CD4-positive, alpha-beta T cell (primary cell): ENCODE results near the gene MAST4. TPM values are rescaled to one million over a fixed set of nuclear protein-coding genes. Genes with fewer than 3 reads are reported as not detected.

ENCODE experiments used
- ATAC-seq: fragments of 200-7000 bp; cut with Tn5 transposase; one replicate; pipeline ENCODE4 v1.10.0; 2022; ENCODE audit warnings: mild to moderate bottlenecking; ENCODE audit not compliant: poor library complexity
- CTCF ChIA-PET: fragments of 350-600 bp; sonication (Branson Sonifier 250); formaldehyde crosslinking; loops from one replicate; lab custom pipeline; 2021; ENCODE audit warnings: antibody characterized with exemption, inconsistent platforms; lab: Charles Lee
- POLR2A ChIA-PET: fragments of 350-600 bp; sonication (Branson Sonifier 250); formaldehyde crosslinking; loops from one replicate; lab custom pipeline; 2021; ENCODE audit warnings: antibody characterized with exemption, inconsistent platforms; lab: Charles Lee
- DNase-seq, 14 experiments: peaks; one replicate each; pipeline ENCODE4 v3.0.0-alpha.2; 2013 to 2020; ENCODE audit warnings: mixed read lengths in 2 of 14
- H3K27ac ChIP-seq, 2 donors: one replicate each; pipeline versions ENCODE4 v1.5.1 to v1.7.0; 2013; ENCODE audit warnings: low read length in 2 of 2, low read depth in 1 of 2, mild to moderate bottlenecking in 1 of 2
- H3K27me3 ChIP-seq, 2 experiments: 1 replicate in 1 of 2; 2 replicates in 1 of 2; pipeline versions ENCODE4 v1.6.1 to v1.7.0; 2013; ENCODE audit warnings: low read length in 2 of 2, control low read depth in 1 of 2, mild to moderate bottlenecking in 1 of 2, moderate library complexity in 1 of 2; ENCODE audit not compliant: insufficient read depth in 2 of 2, control insufficient read depth in 1 of 2
- H3K36me3 ChIP-seq: one replicate; pipeline ENCODE4 v1.6.1; 2013; ENCODE audit warnings: low read length, control low read depth; ENCODE audit not compliant: insufficient read depth
- H3K4me1 ChIP-seq: one replicate; pipeline ENCODE4 v1.6.1; 2013; ENCODE audit warnings: low read length, control low read depth; ENCODE audit not compliant: insufficient read depth
- H3K4me3 ChIP-seq: one replicate; pipeline ENCODE4 v1.5.1; 2013; ENCODE audit warnings: mild to moderate bottlenecking, low read length, moderate library complexity
- H3K9me3 ChIP-seq, 2 experiments: 1 replicate in 1 of 2; 2 replicates in 1 of 2; pipeline versions ENCODE4 v1.6.1 to v1.7.0; 2013; ENCODE audit warnings: low read length in 2 of 2, mild to moderate bottlenecking in 2 of 2, control low read depth in 1 of 2, moderate library complexity in 1 of 2; ENCODE audit not compliant: control insufficient read depth in 1 of 2, insufficient read depth in 1 of 2
- H3K27ac Mint-ChIP-seq: one replicate; pipeline ENCODE4 v1.8.0; 2020; ENCODE audit warnings: mixed read lengths
- H3K27me3 Mint-ChIP-seq: one replicate; pipeline ENCODE4 v1.8.0; 2021; ENCODE audit warnings: mixed read lengths
- H3K36me3 Mint-ChIP-seq: one replicate; pipeline ENCODE4 v1.8.0; 2021; ENCODE audit warnings: low read depth, mixed read lengths
- H3K4me1 Mint-ChIP-seq: one replicate; pipeline ENCODE4 v1.8.0; 2021; ENCODE audit warnings: low read depth, mixed read lengths
- H3K4me3 Mint-ChIP-seq: one replicate; pipeline ENCODE4 v1.8.0; 2020; ENCODE audit warnings: mild to moderate bottlenecking, mixed read lengths
- H3K9me3 Mint-ChIP-seq: one replicate; pipeline ENCODE4 v1.8.0; 2020; ENCODE audit warnings: mixed read lengths
- CTCF ChIP-seq: fragments of 200-600 bp; IDR thresholded peaks from one replicate; pipeline ENCODE4 v1.8.0; 2022; ENCODE audit warnings: antibody characterized with exemption, mild to moderate bottlenecking
- intact Hi-C, 2 experiments: fragments of 100-400 bp; cut with DNase I in 1 of 2; cut with micrococcal nuclease in 1 of 2; formaldehyde crosslinking; loops; one replicate each; pipeline versions ENCODE4 v1.15.1 to v1.9.0; 2023 to 2025; cut with DNase I, micrococcal nuclease
- polyA plus RNA-seq, 2 donors: library from polyadenylated mRNA; unstranded; fragments of 120-200 nt; gene quantifications; one replicate each; pipeline ENCODE4 v1.2.1, GENCODE V29; 2013
- total RNA-seq, 174 experiments: library from RNA in 2 of 174; stranded (reverse) in 2 of 174; gene quantifications; one replicate each; pipeline ENCODE4 v1.2.3 and lab custom pipeline; 2021 to 2026

The MAST4 gene
- total RNA-seq, result 10 to 100 TPM; 21.3 to 21.6 TPM
- polyA plus RNA-seq (2013, experiment 1 of 2), result 10.0 TPM
- polyA plus RNA-seq (2013, experiment 2 of 2), result 15.4 TPM
- total RNA-seq (lab: John Stamatoyannopoulos, UW), result 19.0 to 426 (median 55.7) reads per million in 172 experiments

GRCh38 chr5:66595756-66596635 lies at the start of gene MAST4:
MAST4 (plus strand) TSS chr5:66596393; CDS start chr5:66596656, 263 bp downstream.
- Histone ChIP-seq H3K36me3 (no peaks in the 10 kb centered on the region), H3K4me3 (peak within 1 kb of the TSS; percentile 22), H3K4me1 (peaks cover 12% of the 10 kb centered on the region), H3K27ac (no peak within 1 kb of the TSS), H3K9me3 (peaks cover 0 to 4% of the 10 kb centered on the region in 2 experiments), H3K27me3 (peaks cover 33 to 54% of the 10 kb centered on the region in 2 experiments)
- CTCF ChIA-PET, result no interaction called here
- Mint-ChIP-seq H3K36me3 (no peaks in the 10 kb centered on the region), H3K27me3 (peaks cover 65% of the 10 kb centered on the region), H3K9me3 (no peaks in the 10 kb centered on the region), H3K4me3 (peak within 1 kb of the TSS; percentile 69), H3K27ac (no peak within 1 kb of the TSS), H3K4me1 (peaks cover 6% of the 10 kb centered on the region)
- no peak for TF ChIP-seq CTCF
- DNase-seq (peak in 10 of 14 experiments; percentile 8 to 49 (median 26)), ATAC-seq (peak; percentile 62)
- intact Hi-C loops, result no loop called here
- POLR2A ChIA-PET, result no interaction called here

GRCh38 chr5:66546541-66546940 lies 49.7 kb upstream of the MAST4 start:
- ChIA-PET POLR2A (interaction anchor here (1.1 kb wide), 1 partner anchor 22 kb away, joined by 3 read pairs; no protein-coding TSS in a partner anchor), CTCF (no interaction called here)
- Mint-ChIP-seq H3K27ac (no peak overlapping the region), H3K9me3 (no peaks in the 10 kb centered on the region), H3K4me1 (no peaks in the 10 kb centered on the region), H3K36me3 (no peaks in the 10 kb centered on the region), H3K4me3 (no peak overlapping the region), H3K27me3 (no peaks in the 10 kb centered on the region)
- H3K4me1 ChIP-seq, result no peaks in the 10 kb centered on the region
- DNase-seq (no peak), ATAC-seq (no peak)
- H3K27ac ChIP-seq, result no peak overlapping the region
- no peak for TF ChIP-seq CTCF
- H3K9me3 ChIP-seq, result peaks cover 0 to 4% of the 10 kb centered on the region in 2 experiments
- no peaks in the 10 kb centered on the region for H3K36me3 ChIP-seq
- intact Hi-C loops, result no loop called here
- no peak overlapping the region for H3K4me3 ChIP-seq
- H3K27me3 ChIP-seq, result no peaks in the 10 kb centered on the region

GRCh38 chr5:66551338-66551737 lies 44.9 kb upstream of the MAST4 start:
- DNase-seq (no peak), ATAC-seq (no peak)
- no peak for TF ChIP-seq CTCF
- no peaks in the 10 kb centered on the region for H3K27me3 ChIP-seq
- POLR2A ChIA-PET, result no interaction called here
- Mint-ChIP-seq H3K4me1 (no peaks in the 10 kb centered on the region), H3K27ac (no peak overlapping the region), H3K36me3 (no peaks in the 10 kb centered on the region), H3K4me3 (no peak overlapping the region), H3K27me3 (no peaks in the 10 kb centered on the region), H3K9me3 (peaks cover 3% of the 10 kb centered on the region)
- CTCF ChIA-PET, result no interaction called here
- H3K9me3 ChIP-seq, result peaks cover 0 to 8% of the 10 kb centered on the region in 2 experiments
- no peaks in the 10 kb centered on the region for H3K4me1 ChIP-seq
- intact Hi-C loops, result no loop called here
- no peaks in the 10 kb centered on the region for H3K36me3 ChIP-seq
- no peak overlapping the region for H3K4me3 ChIP-seq
- no peak overlapping the region for H3K27ac ChIP-seq
